Liver (tissue), 9 donors: ENCODE data around the gene NELFCD. TPM values are rescaled to one million over a fixed set of nuclear protein-coding genes. Genes with fewer than 3 reads are reported as not detected.
A peak's percentile ranks its signal among the peaks of the same experiment; 100 is the strongest.

Experiments
- DNase-seq: peaks from one replicate; pipeline ENCODE4 v3.0.0-alpha.2; 2017; ENCODE audit warnings: low spot score
- H3K27ac ChIP-seq, 2 donors: one replicate each; pipeline ENCODE4 v1.7.0; 2013; ENCODE audit warnings: inconsistent platforms in 2 of 2, low read length in 2 of 2, control low read depth in 1 of 2, low read depth in 1 of 2, mild to moderate bottlenecking in 1 of 2
- H3K27me3 ChIP-seq, 4 donors: one replicate each; pipeline versions ENCODE4 v1.6.1 to v1.7.0; 2013; ENCODE audit warnings: low read length in 3 of 4, inconsistent platforms in 1 of 4, mild to moderate bottlenecking in 1 of 4, moderate library complexity in 1 of 4; ENCODE audit not compliant: control insufficient read depth in 4 of 4, insufficient read depth in 4 of 4
- H3K36me3 ChIP-seq, 4 donors: one replicate each; pipeline versions ENCODE4 v1.6.1 to v1.7.0; 2013; ENCODE audit warnings: low read length in 3 of 4, mild to moderate bottlenecking in 3 of 4, low read depth in 1 of 4, moderate library complexity in 1 of 4; ENCODE audit not compliant: control insufficient read depth in 4 of 4, insufficient read depth in 3 of 4
- H3K4me1 ChIP-seq, 4 donors: one replicate each; pipeline versions ENCODE4 v1.6.1 to v1.7.0; 2013; ENCODE audit warnings: low read length in 3 of 4, mild to moderate bottlenecking in 3 of 4, moderate library complexity in 1 of 4; ENCODE audit not compliant: control insufficient read depth in 4 of 4, insufficient read depth in 4 of 4
- H3K4me3 ChIP-seq, 3 donors: one replicate each; pipeline versions ENCODE4 v1.6.1 to v1.7.0; 2013; ENCODE audit warnings: low read length in 3 of 3, control low read depth in 1 of 3, low read depth in 1 of 3, mild to moderate bottlenecking in 1 of 3
- H3K9ac ChIP-seq, 2 donors: one replicate each; pipeline ENCODE4 v1.7.0; 2013; ENCODE audit warnings: low read length in 2 of 2, mild to moderate bottlenecking in 2 of 2, moderate library complexity in 2 of 2, control low read depth in 1 of 2, low read depth in 1 of 2
- H3K9me3 ChIP-seq, 4 donors: one replicate each; pipeline versions ENCODE4 v1.6.1 to v1.7.0; 2013; ENCODE audit warnings: low read length in 3 of 4; ENCODE audit not compliant: control insufficient read depth in 4 of 4
- FOXA2 ChIP-seq: IDR thresholded peaks from 2 replicates; pipeline ENCODE4 v1.6.1; 2016; ENCODE audit warnings: antibody characterized with exemption
- GABPA ChIP-seq, 2 donors: IDR thresholded peaks in 1 of 2; conservative IDR thresholded peaks in 1 of 2; 2 replicates each; pipeline ENCODE4 v1.6.1; 2016; ENCODE audit warnings: antibody characterized with exemption in 2 of 2, mild to moderate bottlenecking in 1 of 2, moderate library complexity in 1 of 2
- HNF4A ChIP-seq, 2 donors: conservative IDR thresholded peaks; 2 replicates each; pipeline ENCODE4 v1.6.1; 2016; ENCODE audit warnings: antibody characterized with exemption in 2 of 2, mild to moderate bottlenecking in 2 of 2
- RAD21 ChIP-seq, 2 donors: IDR thresholded peaks; 2 replicates each; pipeline ENCODE4 v1.6.1; 2016; ENCODE audit warnings: antibody characterized with exemption in 2 of 2, mild to moderate bottlenecking in 2 of 2
- RXRA ChIP-seq, 2 donors: IDR thresholded peaks; 2 replicates each; pipeline ENCODE4 v1.6.1; 2017 to 2018; ENCODE audit warnings: antibody characterized with exemption in 2 of 2, mild to moderate bottlenecking in 1 of 2
- TAF1 ChIP-seq: conservative IDR thresholded peaks from 2 replicates; pipeline ENCODE4 v1.6.1; 2016; ENCODE audit warnings: antibody characterized with exemption, mild to moderate bottlenecking
- YY1 ChIP-seq: IDR thresholded peaks from 2 replicates; pipeline ENCODE4 v1.6.1; 2016; ENCODE audit warnings: antibody characterized with exemption, mild to moderate bottlenecking
- WGBS: extraction: QIAGEN DNeasy Blood & Tissue Kit; methylation state at CpG from one replicate; pipeline ENCODE4 v1.1.7; 2013; 5-methylcytosine and 5-hydroxymethylcytosine counted together
- polyA plus RNA-seq, 2 donors: library from polyadenylated mRNA; stranded (reverse) in 1 of 2; unstranded in 1 of 2; fragments of 200-250 nt in 1 of 2; fragments of >200 nt in 1 of 2; fragmentation: Nextera tagmentation in 1 of 2; extraction: Ambion mirVana in 1 of 2; gene quantifications; one replicate each; pipeline versions ENCODE4 v1.2.1 to v1.2.3, GENCODE V29; 2013 to 2015
- total RNA-seq, 2 donors: library from RNA; depleted of rRNA; stranded (reverse); fragments of >200 nt; gene quantifications; one replicate each; pipeline ENCODE4 v1.2.3, GENCODE V29; 2014
- TF ChIP-seq, protein P1 (sequence below): IDR thresholded peaks from 2 replicates; pipeline ENCODE4 v1.6.1; 2016; ENCODE audit warnings: antibody characterized with exemption, mild to moderate bottlenecking
- TF ChIP-seq, protein P2 (sequence below): IDR thresholded peaks from 2 replicates; pipeline ENCODE4 v1.6.1; 2016; ENCODE audit warnings: antibody characterized with exemption
- TF ChIP-seq, protein P3 (sequence below): IDR thresholded peaks from 2 replicates; pipeline ENCODE4 v1.6.1; 2016; ENCODE audit warnings: antibody characterized with exemption
- TF ChIP-seq, protein P4 (sequence below): fragments of 150-350 bp; IDR thresholded peaks from 2 replicates; pipeline ENCODE4 v1.5.1; 2017; ENCODE audit warnings: improper control_type of control experiment, low read depth, low read length; ENCODE audit not compliant: missing input control
- donor health status: healthy.
- donor health status: healthy.
- donor health status: healthy.
- donor health status: healthy.
- donor health status: healthy.

NELFCD gene
- total and polyA plus RNA-seq, 4 donors = 28.1 to 39.8 (median 37.0) TPM

DNA sequence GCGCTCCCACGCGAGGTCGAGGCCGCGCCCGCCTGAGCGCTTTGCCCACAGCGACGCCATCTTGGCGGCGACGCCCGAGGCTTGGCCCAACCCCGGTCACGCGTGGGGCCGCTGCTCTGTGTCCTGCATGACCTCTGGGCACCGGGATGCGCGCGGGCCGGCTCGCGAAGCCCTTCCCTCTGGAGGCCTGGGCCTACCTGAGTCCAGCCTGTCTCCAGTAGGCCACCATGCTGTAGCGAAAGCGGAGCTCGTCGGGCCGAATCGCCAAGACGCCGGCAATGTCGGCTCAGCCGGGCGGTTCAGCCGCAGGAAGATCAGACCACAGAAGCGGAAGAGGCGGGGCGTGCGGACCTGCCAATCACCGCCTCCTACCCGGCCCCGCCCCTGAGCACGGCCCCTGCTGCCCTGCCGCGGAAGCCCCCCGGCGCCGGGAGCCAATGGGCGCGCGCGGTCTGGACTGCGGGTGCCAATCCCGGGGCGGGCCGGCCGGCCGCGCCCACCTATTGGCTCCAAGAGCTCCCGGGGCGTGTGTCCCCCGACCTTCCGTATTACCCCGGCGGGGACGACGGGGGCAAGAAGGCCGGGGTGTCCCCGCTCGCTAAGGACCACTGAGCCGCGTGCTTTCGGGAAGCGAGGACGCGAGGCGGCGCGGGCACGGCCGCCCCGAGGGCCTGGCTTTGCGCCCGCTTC, 51.1 kb downstream of the NELFCD start, which contains the start of gene ATP5F1E:
ATP5F1E (minus strand) TSS at position 313 of the 690 bp plus-strand sequence; CDS start at position 229, 84 bp downstream.
- DNase-seq = peak; percentile 97
- Histone ChIP-seq H3K27ac (peak within 1 kb of the TSS; percentile 77 to 79), H3K27me3 (no peaks in the 10 kb centered on the region), H3K4me1 (peaks cover 3 to 22% (median 17%) of the 10 kb centered on the region in 4 donors), H3K9ac (peak within 1 kb of the TSS; percentile 62 to 83), H3K9me3 (no peaks in the 10 kb centered on the region), H3K36me3 (peaks cover 5 to 46% (median 39%) of the 10 kb centered on the region in 4 donors), H3K4me3 (peak within 1 kb of the TSS; percentile 67 to 94 (median 79))
- WGBS = under 1% methylated on average over 86 of the region's 86 CpGs
- peak; percentile 93 for TF ChIP-seq YY1
- TF ChIP-seq RXRA (IDR thresholded peaks at IDR 0.05) = peak in 1 of 2 donors; percentile 13
- no peak for TF ChIP-seq FOXA2
- TF ChIP-seq, protein P1, sequence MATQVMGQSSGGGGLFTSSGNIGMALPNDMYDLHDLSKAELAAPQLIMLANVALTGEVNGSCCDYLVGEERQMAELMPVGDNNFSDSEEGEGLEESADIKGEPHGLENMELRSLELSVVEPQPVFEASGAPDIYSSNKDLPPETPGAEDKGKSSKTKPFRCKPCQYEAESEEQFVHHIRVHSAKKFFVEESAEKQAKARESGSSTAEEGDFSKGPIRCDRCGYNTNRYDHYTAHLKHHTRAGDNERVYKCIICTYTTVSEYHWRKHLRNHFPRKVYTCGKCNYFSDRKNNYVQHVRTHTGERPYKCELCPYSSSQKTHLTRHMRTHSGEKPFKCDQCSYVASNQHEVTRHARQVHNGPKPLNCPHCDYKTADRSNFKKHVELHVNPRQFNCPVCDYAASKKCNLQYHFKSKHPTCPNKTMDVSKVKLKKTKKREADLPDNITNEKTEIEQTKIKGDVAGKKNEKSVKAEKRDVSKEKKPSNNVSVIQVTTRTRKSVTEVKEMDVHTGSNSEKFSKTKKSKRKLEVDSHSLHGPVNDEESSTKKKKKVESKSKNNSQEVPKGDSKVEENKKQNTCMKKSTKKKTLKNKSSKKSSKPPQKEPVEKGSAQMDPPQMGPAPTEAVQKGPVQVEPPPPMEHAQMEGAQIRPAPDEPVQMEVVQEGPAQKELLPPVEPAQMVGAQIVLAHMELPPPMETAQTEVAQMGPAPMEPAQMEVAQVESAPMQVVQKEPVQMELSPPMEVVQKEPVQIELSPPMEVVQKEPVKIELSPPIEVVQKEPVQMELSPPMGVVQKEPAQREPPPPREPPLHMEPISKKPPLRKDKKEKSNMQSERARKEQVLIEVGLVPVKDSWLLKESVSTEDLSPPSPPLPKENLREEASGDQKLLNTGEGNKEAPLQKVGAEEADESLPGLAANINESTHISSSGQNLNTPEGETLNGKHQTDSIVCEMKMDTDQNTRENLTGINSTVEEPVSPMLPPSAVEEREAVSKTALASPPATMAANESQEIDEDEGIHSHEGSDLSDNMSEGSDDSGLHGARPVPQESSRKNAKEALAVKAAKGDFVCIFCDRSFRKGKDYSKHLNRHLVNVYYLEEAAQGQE = peak; percentile 61
- TF ChIP-seq RAD21 (IDR thresholded peaks at IDR 0.05) = peak in 1 of 2 donors; percentile 26
- no peak for TF ChIP-seq HNF4A (conservative IDR thresholded peaks at IDR 0.05)
- TF ChIP-seq, protein P2, sequence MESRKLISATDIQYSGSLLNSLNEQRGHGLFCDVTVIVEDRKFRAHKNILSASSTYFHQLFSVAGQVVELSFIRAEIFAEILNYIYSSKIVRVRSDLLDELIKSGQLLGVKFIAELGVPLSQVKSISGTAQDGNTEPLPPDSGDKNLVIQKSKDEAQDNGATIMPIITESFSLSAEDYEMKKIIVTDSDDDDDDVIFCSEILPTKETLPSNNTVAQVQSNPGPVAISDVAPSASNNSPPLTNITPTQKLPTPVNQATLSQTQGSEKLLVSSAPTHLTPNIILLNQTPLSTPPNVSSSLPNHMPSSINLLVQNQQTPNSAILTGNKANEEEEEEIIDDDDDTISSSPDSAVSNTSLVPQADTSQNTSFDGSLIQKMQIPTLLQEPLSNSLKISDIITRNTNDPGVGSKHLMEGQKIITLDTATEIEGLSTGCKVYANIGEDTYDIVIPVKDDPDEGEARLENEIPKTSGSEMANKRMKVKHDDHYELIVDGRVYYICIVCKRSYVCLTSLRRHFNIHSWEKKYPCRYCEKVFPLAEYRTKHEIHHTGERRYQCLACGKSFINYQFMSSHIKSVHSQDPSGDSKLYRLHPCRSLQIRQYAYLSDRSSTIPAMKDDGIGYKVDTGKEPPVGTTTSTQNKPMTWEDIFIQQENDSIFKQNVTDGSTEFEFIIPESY = no peak
- TF ChIP-seq GABPA (IDR thresholded peaks at IDR 0.05 in 1 of 2, conservative IDR thresholded peaks at IDR 0.05 in 1 of 2) = peak; percentile 9 to 76
- TF ChIP-seq, protein P3, sequence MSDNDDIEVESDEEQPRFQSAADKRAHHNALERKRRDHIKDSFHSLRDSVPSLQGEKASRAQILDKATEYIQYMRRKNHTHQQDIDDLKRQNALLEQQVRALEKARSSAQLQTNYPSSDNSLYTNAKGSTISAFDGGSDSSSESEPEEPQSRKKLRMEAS = no peak

DNA sequence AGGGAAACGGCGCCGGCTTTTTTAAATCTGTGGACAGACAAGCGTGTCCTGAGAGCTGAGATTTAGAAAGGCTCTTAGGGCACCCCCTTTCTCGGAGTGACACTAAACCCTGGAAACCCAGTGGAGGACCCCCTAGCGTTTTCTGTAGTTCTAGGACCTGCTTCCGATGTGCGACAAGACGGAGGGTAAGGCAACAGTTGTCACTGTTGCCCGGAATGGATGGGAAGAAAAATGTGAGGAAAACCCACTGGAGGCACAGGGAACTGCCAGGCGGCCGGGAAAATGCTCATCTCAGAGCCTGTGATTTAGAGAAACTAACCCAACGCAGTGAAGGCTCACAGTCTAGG, 51.6 kb downstream of the NELFCD start:
- peaks cover 9 to 45% (median 42%) of the 10 kb centered on the region in 4 donors for H3K36me3 ChIP-seq
- H3K27me3 ChIP-seq = no peaks in the 10 kb centered on the region
- WGBS = 1% methylated on average over 13 of the region's 13 CpGs
- H3K9me3 ChIP-seq = no peaks in the 10 kb centered on the region
- peaks cover 3 to 18% (median 17%) of the 10 kb centered on the region in 4 donors for H3K4me1 ChIP-seq
- H3K4me3 ChIP-seq = peak overlapping the region; percentile 67 to 72 (median 67)
- H3K9ac ChIP-seq = peak overlapping the region; percentile 54 to 62
- TF ChIP-seq, protein P4, sequence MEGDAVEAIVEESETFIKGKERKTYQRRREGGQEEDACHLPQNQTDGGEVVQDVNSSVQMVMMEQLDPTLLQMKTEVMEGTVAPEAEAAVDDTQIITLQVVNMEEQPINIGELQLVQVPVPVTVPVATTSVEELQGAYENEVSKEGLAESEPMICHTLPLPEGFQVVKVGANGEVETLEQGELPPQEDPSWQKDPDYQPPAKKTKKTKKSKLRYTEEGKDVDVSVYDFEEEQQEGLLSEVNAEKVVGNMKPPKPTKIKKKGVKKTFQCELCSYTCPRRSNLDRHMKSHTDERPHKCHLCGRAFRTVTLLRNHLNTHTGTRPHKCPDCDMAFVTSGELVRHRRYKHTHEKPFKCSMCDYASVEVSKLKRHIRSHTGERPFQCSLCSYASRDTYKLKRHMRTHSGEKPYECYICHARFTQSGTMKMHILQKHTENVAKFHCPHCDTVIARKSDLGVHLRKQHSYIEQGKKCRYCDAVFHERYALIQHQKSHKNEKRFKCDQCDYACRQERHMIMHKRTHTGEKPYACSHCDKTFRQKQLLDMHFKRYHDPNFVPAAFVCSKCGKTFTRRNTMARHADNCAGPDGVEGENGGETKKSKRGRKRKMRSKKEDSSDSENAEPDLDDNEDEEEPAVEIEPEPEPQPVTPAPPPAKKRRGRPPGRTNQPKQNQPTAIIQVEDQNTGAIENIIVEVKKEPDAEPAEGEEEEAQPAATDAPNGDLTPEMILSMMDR = peak; percentile 34
- TF ChIP-seq, protein P1 = no peak
- TF ChIP-seq TAF1 = peak; percentile 30
- H3K27ac ChIP-seq = peak overlapping the region; percentile 71 to 77
- no peak for DNase-seq
